Measurements from ENCODE around the gene TLE3.

- TF ChIP-seq, protein P1, sequence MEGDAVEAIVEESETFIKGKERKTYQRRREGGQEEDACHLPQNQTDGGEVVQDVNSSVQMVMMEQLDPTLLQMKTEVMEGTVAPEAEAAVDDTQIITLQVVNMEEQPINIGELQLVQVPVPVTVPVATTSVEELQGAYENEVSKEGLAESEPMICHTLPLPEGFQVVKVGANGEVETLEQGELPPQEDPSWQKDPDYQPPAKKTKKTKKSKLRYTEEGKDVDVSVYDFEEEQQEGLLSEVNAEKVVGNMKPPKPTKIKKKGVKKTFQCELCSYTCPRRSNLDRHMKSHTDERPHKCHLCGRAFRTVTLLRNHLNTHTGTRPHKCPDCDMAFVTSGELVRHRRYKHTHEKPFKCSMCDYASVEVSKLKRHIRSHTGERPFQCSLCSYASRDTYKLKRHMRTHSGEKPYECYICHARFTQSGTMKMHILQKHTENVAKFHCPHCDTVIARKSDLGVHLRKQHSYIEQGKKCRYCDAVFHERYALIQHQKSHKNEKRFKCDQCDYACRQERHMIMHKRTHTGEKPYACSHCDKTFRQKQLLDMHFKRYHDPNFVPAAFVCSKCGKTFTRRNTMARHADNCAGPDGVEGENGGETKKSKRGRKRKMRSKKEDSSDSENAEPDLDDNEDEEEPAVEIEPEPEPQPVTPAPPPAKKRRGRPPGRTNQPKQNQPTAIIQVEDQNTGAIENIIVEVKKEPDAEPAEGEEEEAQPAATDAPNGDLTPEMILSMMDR (conservative IDR thresholded peaks at IDR 0.05; ENCODE audit: low read depth, low read length): no peak
- no peak for TF ChIP-seq BHLHE40 (IDR thresholded peaks at IDR 0.05; ENCODE audit: low read depth, low read length)
- no peak for TF ChIP-seq POLR2A (IDR thresholded peaks at IDR 0.05; ENCODE audit: low read depth, low read length)
- no peak for TF ChIP-seq NFE2L2 (IDR thresholded peaks at IDR 0.05; ENCODE audit: low read depth, low read length)
- TF ChIP-seq RAD21 (IDR thresholded peaks at IDR 0.05; ENCODE audit: low read length): no peak
- TF ChIP-seq MAFK (IDR thresholded peaks at IDR 0.05; ENCODE audit: low read depth, low read length): no peak
- TF ChIP-seq, protein P2, sequence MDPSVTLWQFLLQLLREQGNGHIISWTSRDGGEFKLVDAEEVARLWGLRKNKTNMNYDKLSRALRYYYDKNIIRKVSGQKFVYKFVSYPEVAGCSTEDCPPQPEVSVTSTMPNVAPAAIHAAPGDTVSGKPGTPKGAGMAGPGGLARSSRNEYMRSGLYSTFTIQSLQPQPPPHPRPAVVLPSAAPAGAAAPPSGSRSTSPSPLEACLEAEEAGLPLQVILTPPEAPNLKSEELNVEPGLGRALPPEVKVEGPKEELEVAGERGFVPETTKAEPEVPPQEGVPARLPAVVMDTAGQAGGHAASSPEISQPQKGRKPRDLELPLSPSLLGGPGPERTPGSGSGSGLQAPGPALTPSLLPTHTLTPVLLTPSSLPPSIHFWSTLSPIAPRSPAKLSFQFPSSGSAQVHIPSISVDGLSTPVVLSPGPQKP (IDR thresholded peaks at IDR 0.05; ENCODE audit: borderline replicate concordance, low read depth, low read length): no peak
- TF ChIP-seq, protein P3, sequence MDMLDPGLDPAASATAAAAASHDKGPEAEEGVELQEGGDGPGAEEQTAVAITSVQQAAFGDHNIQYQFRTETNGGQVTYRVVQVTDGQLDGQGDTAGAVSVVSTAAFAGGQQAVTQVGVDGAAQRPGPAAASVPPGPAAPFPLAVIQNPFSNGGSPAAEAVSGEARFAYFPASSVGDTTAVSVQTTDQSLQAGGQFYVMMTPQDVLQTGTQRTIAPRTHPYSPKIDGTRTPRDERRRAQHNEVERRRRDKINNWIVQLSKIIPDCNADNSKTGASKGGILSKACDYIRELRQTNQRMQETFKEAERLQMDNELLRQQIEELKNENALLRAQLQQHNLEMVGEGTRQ (IDR thresholded peaks at IDR 0.05; ENCODE audit: low read depth, low read length): no peak
- TF ChIP-seq MAZ (IDR thresholded peaks at IDR 0.05; ENCODE audit: borderline replicate concordance, low read depth, low read length): no peak
- no peak for TF ChIP-seq MXI1 (IDR thresholded peaks at IDR 0.05; ENCODE audit: borderline replicate concordance, low read depth, low read length)
- TF ChIP-seq RCOR1 (IDR thresholded peaks at IDR 0.05; ENCODE audit: insufficient replicate concordance, low read length): no peak
- TF ChIP-seq CEBPB (IDR thresholded peaks at IDR 0.05; ENCODE audit: low read depth, low read length): no peak
These were observed 11.1 kb downstream of the TLE3 start for GRCh38 chr15:70086636-70087035.
